ENCODE results near the gene PRRC2A.
"Not testable (repeated sequence)": the region's sequence is repeated elsewhere in the genome, so short reads cannot be mapped to it uniquely, and the experiment has no call there.

PRRC2A gene

GRCh38 chr6:31585491-31585890 is 35.0 kb upstream of the PRRC2A start:
- no peak for DNase-seq (ENCODE audit: low read depth in 1 of 2, low spot score in 1 of 2)

DNA sequence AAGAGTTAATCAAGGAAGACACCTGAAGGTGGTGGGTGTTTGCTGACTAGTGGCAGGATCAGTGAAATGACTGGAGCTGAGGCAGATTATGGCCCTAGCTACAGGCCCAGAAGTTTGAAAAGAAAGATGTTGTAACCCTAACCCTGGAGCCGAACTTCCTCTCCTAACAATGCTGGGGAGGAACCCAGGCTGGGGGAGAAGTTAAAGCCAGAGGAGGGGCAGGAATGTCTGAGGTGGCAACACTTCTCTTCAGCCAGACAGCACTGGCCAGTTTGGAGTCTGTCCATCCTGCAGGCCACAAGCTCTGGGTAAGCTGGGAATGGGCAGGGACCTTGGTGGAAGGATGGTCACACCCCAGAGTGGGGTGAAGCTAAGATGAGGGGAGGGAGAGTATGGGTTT is 34.5 kb upstream of the PRRC2A start, which contains the start of gene LST1:
TSS of gene LST1 (plus strand) at position 270 of the 400 bp plus-strand sequence. CDS start 1,023 bp downstream, outside the sequence.
- DNase-seq (ENCODE audit: low read depth in 1 of 2, low spot score in 1 of 2): no peak

- DNase-seq (ENCODE audit: low read depth in 1 of 2, low spot score in 1 of 2): no peak
These were observed 33.8 kb upstream of the PRRC2A start for GRCh38 chr6:31586599-31587281.

DNA sequence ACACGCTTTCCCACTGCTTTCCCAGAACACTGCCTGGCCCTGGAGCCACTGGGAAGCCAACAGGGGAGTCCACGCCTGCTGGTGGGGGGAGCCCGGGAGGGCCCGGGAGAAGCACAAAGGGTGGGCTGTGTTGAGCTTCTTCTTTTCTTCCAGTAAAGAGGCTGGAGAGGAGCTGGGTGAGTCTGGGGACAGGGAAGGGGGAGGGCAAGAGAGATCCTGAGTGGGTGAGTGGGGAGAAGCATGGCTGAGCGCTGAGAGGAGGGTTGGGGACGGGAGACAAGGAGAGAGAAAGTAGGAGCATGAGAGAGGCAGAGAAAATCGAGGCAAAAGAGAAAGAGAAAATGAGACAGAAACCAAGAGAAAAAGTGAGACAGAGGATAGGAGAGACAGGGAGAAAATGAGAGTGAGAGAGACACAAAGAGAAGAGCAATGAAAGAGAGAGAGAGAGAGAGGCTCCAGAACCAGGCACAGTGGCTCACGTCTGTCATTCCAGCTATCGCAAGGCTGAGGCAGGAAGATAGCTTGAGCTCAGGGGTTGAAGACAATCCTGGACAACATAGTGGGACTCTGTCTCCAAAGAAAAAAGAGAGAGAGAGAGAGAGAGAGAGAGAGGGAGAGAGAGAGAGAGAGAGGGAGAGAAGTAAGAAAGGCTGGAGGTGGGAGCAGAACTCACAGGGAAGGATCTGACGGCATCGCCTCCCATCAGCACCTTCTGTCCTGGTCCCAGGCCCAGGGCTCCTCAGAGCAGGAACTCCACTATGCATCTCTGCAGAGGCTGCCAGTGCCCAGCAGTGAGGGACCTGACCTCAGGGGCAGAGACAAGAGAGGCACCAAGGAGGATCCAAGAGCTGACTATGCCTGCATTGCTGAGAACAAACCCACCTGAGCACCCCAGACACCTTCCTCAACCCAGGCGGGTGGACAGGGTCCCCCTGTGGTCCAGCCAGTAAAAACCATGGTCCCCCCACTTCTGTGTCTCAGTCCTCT is 32.4 kb upstream of the PRRC2A start:
- no peak for DNase-seq (ENCODE audit: low read depth in 1 of 2, low spot score in 1 of 2)

DNA sequence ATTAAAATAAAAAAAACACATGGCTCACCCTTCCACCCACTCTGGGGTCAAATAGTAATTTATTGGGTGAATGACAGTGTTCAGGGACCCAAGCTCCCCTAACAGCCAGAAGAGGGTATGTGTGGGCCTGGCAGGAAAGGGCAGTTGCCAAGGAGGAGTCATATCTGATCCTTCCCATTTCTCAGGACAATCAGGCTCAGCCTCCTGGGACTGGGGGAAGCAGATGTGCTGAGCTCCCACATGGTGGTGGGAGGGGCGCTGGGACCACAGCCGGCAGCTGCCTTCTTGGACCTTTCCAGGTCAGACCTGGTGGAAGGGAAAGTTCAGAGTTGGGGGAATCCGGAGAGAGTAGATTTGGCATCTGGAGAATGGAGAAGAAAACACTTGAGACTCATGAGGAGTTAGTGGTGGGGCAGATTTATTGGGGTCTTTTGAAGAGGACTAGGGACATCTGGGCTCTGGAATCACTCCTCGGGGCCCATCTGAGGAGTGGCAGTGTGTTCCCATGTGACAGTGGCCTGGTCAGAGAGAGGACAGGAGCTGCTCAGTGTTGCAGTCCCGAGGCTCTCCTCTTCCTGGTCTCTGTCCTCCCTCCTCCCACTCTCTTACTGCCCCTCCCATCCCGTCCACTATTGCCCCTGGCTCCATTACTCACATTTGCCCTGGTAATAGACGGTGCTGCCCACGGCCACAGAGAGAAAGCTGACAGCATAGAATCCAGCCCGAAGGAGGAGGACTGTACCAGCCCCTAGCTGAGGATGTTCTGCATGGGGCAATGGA is 31.5 kb upstream of the PRRC2A start:
- DNase-seq (ENCODE audit: low read depth in 1 of 2, low spot score in 1 of 2): no peak

- not testable (repeated sequence) for DNase-seq (ENCODE audit: low read depth in 1 of 2, low spot score in 1 of 2)
These were observed 29.8 kb upstream of the PRRC2A start for GRCh38 chr6:31590691-31591090.

DNA sequence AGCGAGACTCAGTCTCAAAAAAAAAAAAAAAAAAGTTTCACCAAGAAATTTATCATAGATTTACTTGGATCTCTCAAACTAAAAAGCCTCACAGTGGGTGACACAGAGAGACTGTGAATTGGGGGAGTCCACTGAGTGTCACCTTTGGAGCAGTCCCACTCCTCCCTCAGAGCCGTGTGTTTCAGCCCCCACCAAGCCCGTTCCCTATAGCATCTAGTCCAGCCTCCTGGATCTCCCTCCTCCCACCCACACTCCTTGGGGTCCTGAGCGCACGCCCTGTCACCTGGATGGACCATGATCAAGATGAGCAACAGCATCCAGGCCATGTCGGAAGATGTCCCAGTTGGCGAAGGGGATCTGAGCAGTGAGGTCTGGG is 28.1 kb upstream of the PRRC2A start:
- DNase-seq (ENCODE audit: low read depth in 1 of 2, low spot score in 1 of 2): no peak

GRCh38 chr6:31597006-31597405 is 23.5 kb upstream of the PRRC2A start:
- no peak for DNase-seq (ENCODE audit: low read depth in 1 of 2, low spot score in 1 of 2)

GRCh38 chr6:31607317-31607716 is 13.2 kb upstream of the PRRC2A start:
- no peak for DNase-seq (ENCODE audit: low read depth in 1 of 2, low spot score in 1 of 2)

GRCh38 chr6:31609519-31610406 is 10.8 kb upstream of the PRRC2A start:
- DNase-seq (ENCODE audit: low read depth in 1 of 2, low spot score in 1 of 2): no peak

DNA sequence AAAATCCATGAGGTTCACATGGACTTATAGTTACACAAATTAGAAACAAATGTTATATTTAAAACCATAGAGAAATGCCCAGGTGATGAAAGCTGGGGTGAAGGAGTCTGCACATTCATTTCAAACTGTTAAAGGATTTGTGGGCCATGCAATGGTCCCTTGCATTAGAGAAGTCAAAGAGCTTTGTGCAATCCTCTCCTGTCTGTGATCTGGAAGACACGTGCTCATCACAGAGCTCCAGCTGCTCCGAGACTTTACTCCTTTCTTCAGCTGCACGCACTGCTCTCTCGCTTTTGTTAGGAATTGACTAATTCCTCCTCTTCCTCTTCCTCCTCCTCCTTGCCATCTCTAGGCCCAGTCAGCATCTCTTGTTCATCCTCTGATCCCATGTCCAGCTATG is 9.5 kb upstream of the PRRC2A start:
- DNase-seq (ENCODE audit: low read depth in 1 of 2, low spot score in 1 of 2): no peak

- no peak for DNase-seq (ENCODE audit: low read depth in 1 of 2, low spot score in 1 of 2)
These were observed 6.4 kb upstream of the PRRC2A start for GRCh38 chr6:31614075-31614619.

DNA sequence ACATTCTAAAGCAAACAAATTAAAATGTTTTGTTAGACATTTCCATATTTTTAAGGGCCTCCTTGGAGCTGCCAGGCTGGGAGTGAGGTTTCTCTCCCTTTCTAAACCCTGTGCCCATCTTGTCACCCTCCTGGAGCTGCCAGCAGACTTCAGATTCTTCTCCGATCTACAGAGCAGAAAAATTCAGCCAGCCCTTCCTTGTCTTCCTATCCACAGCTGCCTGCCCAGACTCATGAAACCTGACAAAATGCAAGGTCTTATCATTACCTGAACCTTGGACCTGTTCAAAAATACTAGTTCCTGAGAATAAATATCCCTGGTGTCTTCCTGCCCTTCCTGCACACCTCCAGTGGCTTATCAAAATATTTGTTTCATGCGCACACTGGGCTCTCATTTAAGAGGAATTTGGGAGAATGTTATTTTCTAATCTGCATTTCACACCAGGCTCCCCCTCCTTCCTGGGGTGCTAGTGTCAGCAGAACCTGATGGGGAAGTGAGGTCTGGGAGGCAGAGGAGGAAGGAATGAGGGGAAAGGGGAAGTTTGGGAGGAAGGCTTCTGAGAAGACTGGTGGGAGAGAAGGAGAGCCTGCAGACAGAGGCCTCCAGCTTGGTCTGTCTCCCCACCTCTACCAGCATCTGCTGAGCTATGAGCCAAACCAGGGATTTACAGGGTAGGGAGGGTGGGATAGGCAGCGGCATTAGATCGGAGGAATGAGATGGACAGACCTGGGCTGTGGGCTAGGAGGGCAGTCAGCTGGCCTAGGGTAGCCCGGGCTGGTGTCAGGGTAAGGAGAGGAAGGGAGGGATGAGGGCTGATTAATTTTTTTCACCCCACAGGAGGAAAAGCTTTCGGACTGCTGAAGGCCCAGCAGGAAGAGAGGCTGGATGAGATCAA is 5.6 kb upstream of the PRRC2A start, which contains the start of gene AIF1:
TSS of gene AIF1 (plus strand) at position 551 of the 895 bp plus-strand sequence. CDS start at position 647, 96 bp downstream.
- DNase-seq (ENCODE audit: low read depth in 1 of 2, low spot score in 1 of 2): no peak

- no peak for DNase-seq (ENCODE audit: low read depth in 1 of 2, low spot score in 1 of 2)
These were observed 4.8 kb upstream of the PRRC2A start for GRCh38 chr6:31615748-31616147.

- DNase-seq (ENCODE audit: low read depth in 1 of 2, low spot score in 1 of 2): no peak
These were observed 3.5 kb upstream of the PRRC2A start for GRCh38 chr6:31617010-31617409.

DNA sequence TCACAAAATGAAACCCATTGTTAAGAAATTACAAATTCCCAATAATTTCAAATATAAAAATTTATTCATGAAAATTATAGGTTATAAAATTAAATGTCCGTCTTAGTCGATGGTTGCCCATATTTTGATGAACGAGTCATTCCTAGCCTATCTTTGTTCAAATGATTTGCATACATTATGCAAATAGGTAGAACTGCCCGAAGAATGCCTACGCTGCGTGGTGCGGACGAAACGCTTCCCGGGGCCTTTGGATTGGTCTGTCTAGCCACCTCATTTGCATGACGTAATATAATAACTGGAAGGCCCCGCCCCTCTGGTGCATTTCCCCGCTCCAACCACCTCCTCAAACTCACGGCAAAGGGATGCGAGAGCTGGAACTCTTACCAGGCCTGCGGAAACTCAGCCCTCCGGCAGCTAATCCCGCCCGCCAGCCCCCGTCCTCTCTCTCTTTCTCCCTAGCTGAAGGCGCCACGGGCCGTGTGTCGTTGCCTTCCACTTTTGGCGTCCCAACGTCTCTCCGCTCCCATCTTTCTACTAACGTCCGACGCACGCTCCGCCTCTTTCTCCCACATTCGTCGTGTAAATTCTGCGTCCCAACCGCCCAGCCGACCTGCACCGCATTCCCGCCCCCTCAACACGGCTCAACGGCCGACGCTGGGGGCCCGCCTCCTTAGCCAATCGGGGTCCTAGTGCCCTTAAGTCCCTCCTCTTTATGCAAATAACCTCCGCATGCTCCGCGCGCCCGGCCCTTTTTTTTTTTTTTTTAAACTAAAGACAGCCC is 520 bp upstream of the PRRC2A start:
- DNase-seq (ENCODE audit: low read depth in 1 of 2, low spot score in 1 of 2): peak; percentile 90 to 92

GRCh38 chr6:31621320-31621939 is 915 bp downstream of the PRRC2A start:
- no peak for DNase-seq (ENCODE audit: low read depth in 1 of 2, low spot score in 1 of 2)

DNA sequence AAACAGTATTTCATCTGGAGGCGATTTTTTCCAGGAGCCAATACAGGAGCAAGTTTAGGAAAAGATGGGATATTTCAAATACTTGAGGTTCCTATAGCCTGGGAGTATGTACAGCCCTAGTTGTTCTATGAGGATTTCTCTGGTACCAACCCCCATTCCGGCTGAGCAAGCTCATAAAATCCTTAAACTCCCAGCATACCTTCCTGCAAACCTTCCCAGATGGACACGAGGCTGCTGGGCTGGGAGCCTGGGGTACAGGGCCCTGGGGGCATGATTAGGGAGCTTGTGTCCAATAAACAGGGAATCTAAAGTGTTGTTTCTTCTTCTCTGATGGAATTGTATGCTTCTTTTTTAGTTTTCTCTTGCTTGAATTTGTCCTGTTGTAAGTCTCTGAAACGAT is 1.5 kb downstream of the PRRC2A start:
- no peak for DNase-seq (ENCODE audit: low read depth in 1 of 2, low spot score in 1 of 2)

Measured in stimulated activated CD4-positive, alpha-beta T cell treated with anti-CD3 and anti-CD28 coated beads, Interleukin-15, amount 100 ng/mL, for 1 hour (primary cell).